ENCODE results near the gene SYT5. TPM values are rescaled to one million over a fixed set of nuclear protein-coding genes. Genes with fewer than 3 reads are reported as not detected.
A peak's percentile ranks its signal among the peaks of the same experiment; 100 is the strongest.

The SYT5 gene
- total and polyA plus RNA-seq, 10 of the 15 experiments (the other 5 are each of a cell fraction or from before 2014, with no cell fraction given) = 0.04 to 0.79 (median 0.26) TPM; not detected in 7

- H3K36me3 ChIP-seq (ENCODE audit: control insufficient read depth in 2 of 2, insufficient read depth in 2 of 2, low read length in 1 of 2) = no peaks in the 10 kb centered on the region
- H2AFZ ChIP-seq (ENCODE audit: control insufficient read depth, low read depth, low read length) = peak within 1 kb of the TSS; percentile 35; the same call in 1 of the 2 replicates
- ChIA-PET RAD21 (ENCODE audit: unreplicated experiment) (no interaction called here), CTCF (interaction anchor here (1.0 kb wide), 1 partner anchor 10 kb away, joined by 3 read pairs; no protein-coding TSS in a partner anchor), POLR2A (interaction anchor here (0.6 kb wide), 1 partner anchor 8 kb away, joined by 5 read pairs; no protein-coding TSS in a partner anchor), SMC1A (ENCODE audit: uncharacterized antibody, unreplicated experiment) (interaction anchor here (1.0 kb wide), 1 partner anchor 9 kb away, joined by 3 read pairs; no protein-coding TSS in a partner anchor)
- H3K79me2 ChIP-seq (ENCODE audit: control insufficient read depth, insufficient read depth, low read length) = no peaks in the 10 kb centered on the region
- in situ Hi-C loops (cut with MboI) = no loop called here
- no peaks in the 10 kb centered on the region for H4K20me1 ChIP-seq (ENCODE audit: control insufficient read depth, insufficient read depth)
- 0 out of 2 replicates have a peak within 1 kb of the TSS, but pooled peaks have one; percentile 34 for H3K4me3 ChIP-seq
- H3K27me3 ChIP-seq (replicated peaks in 1 of 2; ENCODE audit: control insufficient read depth in 2 of 2, insufficient read depth in 2 of 2, low read length in 1 of 2) = peaks cover 0 to 3% of the 10 kb centered on the region in 2 experiments; a peak in 1 of 4 replicates
- peak within 1 kb of the TSS; percentile 34 for H3K4me2 ChIP-seq (ENCODE audit: control insufficient read depth, insufficient read depth)
- peak; percentile 99 for ATAC-seq
- H3K9ac ChIP-seq (ENCODE audit: control insufficient read depth, insufficient read depth, low read length) = no peak within 1 kb of the TSS
- no peaks in the 10 kb centered on the region for H3K4me1 ChIP-seq (ENCODE audit: control insufficient read depth, insufficient read depth, low read length)
- no peak within 1 kb of the TSS for H3K27ac ChIP-seq (ENCODE audit: control insufficient read depth, insufficient read depth)
- FAIRE-seq = peak; percentile 84
- no peaks in the 10 kb centered on the region for H3K9me3 ChIP-seq (replicated peaks; ENCODE audit: control insufficient read depth, insufficient read depth, low read length)
- no TSS peak for BruUV-seq (replicated peaks)
- 6% methylated on average over 33 of the region's 33 CpGs for WGBS (ENCODE audit: insufficient coverage, insufficient replicate concordance, low lambda C conversion rate, missing lambda C conversion rate)
- peak; percentile 49 for DNase-seq (ENCODE audit: low read depth, low spot score)
- intact Hi-C loops (cut with micrococcal nuclease; ENCODE audit: unreplicated experiment) = no loop called here
- TF ChIP-seq CTCF (IDR thresholded peaks at IDR 0.05 in 2 of 3, conservative IDR thresholded peaks at IDR 0.05 in 1 of 3; ENCODE audit: control insufficient read depth in 2 of 3, extremely low read depth in 1 of 3, insufficient read depth in 1 of 3, low read depth in 3 of 3, low read length in 3 of 3) (no peak), EP300 (IDR thresholded peaks at IDR 0.05; ENCODE audit: borderline replicate concordance in 1 of 2, control insufficient read depth in 1 of 2, low read depth in 2 of 2, low read length in 2 of 2) (no peak), CHD2 (IDR thresholded peaks at IDR 0.05; ENCODE audit: borderline replicate concordance, low read depth, low read length) (peak; percentile 31; the same call in 1 of the 2 replicates), LARP7 (IDR thresholded peaks at IDR 0.05) (no peak), PKNOX1 (IDR thresholded peaks at IDR 0.05) (no peak), MAX (IDR thresholded peaks at IDR 0.05; ENCODE audit: low read depth, low read length) (no peak), FOXK2 (IDR thresholded peaks at IDR 0.05) (peak; percentile 92), BCL11A (IDR thresholded peaks at IDR 0.05; ENCODE audit: low read depth, low read length) (no peak), SPI1 (IDR thresholded peaks at IDR 0.05; ENCODE audit: borderline replicate concordance, insufficient read depth, low read depth, low read length) (no peak), BACH1 (IDR thresholded peaks at IDR 0.05; ENCODE audit: borderline replicate concordance) (no peak), ZBTB4 (CRISPR knock-in tag; IDR thresholded peaks at IDR 0.05) (no peak), CREM (IDR thresholded peaks at IDR 0.05; ENCODE audit: low read depth) (no peak), RCOR1 (conservative IDR thresholded peaks at IDR 0.05; ENCODE audit: low read depth, low read length) (no peak), IKZF1 (conservative IDR thresholded peaks at IDR 0.05) (no peak), NRF1 (conservative IDR thresholded peaks at IDR 0.05; ENCODE audit: low read depth, low read length) (no peak), SREBF1 (IDR thresholded peaks at IDR 0.05; ENCODE audit: low read length) (peak; percentile 74)
Observed at GRCh38 chr19:55166530-55167268, 13.4 kb downstream of the SYT5 start, which contains the start of gene DNAAF3. Gene DNAAF3 (minus strand): TSS chr19:55166613. CDS start chr19:55166413, 200 bp downstream.
